Brain pericyte (primary cell): ENCODE data around the gene INPP5D.
"Not testable (repeated sequence)": the region's sequence is repeated elsewhere in the genome, so short reads cannot be mapped to it uniquely, and the experiment has no call there.

Experiments used
- DNase-seq: peaks from one replicate; pipeline ENCODE4 v3.0.0-alpha.2; 2012; ENCODE audit warnings: low read depth, low spot score

Gene INPP5D

DNA sequence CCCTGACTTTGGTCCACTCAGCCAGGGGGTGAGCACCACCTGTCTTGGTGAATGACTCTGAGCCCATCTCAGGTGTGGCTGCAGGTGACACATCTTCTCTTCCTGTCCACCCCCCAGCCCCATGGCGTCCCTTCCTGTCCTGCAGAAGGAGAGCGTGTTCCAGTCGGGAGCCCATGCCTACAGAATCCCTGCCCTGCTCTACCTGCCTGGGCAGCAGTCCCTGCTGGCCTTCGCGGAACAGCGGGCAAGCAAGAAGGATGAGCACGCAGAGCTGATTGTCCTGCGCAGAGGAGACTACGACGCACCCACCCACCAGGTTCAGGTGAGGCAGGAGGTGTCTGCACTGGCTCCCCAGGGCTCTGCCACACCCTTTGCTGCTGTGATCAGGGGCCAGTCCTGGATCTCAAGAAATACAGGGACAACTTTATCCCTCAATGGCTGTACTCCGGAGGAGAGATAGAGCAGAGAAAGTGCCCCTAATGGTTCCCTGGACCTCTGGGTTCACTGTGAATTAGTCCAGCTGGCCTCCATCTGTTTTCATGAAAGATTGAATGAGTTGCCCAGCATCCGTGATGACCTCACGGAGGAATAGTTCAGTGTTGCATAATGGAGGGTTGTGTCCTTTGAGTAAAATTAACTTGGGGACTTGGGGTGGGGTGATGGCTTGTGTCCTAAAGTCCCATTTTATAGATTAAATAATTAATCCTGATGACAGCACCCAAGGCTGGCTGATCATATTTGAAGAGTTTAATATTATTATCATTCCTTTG is 27.4 kb upstream of the INPP5D start, which contains the start of gene NEU2:
NEU2 (plus strand) TSS at position 122 of the 770 bp plus-strand sequence; CDS start at position 122, 0 bp downstream.
- no peak for DNase-seq

DNA sequence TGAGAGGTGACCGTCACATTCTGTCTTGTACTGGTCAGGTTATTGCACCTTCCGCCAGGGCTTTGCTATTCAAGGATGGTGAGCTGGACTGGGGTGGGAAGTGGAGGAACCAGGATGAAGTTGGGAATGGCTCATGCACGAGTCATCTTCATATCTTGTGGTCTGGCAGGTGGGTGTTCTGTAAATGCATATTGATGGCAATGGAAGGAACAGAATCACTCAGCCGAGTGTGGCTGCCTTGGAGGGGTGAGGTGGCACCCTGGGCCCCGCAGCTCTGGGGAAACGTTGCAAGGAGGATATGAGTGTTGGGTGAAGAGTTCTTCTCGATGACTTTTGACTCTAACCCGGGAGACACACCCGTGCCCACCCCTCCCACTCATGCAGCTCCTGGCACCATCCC is 26.5 kb upstream of the INPP5D start:
- DNase-seq, result no peak

DNA sequence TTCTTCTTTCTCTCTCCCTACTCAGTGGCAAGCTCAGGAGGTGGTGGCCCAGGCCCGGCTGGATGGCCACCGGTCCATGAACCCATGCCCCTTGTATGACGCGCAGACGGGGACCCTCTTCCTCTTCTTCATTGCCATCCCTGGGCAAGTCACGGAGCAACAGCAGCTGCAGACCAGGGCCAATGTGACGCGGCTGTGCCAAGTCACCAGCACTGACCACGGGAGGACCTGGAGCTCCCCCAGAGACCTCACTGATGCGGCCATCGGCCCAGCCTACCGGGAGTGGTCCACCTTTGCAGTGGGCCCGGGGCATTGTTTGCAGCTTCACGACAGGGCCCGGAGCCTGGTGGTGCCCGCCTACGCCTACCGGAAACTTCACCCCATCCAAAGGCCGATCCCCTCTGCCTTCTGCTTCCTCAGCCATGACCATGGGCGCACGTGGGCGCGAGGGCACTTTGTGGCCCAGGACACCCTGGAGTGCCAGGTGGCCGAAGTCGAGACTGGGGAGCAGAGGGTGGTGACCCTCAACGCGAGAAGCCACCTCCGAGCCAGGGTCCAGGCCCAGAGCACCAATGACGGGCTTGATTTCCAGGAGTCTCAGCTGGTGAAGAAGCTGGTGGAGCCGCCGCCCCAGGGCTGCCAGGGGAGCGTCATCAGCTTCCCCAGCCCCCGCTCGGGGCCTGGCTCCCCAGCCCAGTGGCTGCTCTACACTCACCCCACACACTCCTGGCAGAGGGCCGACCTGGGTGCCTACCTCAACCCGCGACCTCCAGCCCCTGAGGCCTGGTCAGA is 25.9 kb upstream of the INPP5D start:
- DNase-seq, result no peak

DNA sequence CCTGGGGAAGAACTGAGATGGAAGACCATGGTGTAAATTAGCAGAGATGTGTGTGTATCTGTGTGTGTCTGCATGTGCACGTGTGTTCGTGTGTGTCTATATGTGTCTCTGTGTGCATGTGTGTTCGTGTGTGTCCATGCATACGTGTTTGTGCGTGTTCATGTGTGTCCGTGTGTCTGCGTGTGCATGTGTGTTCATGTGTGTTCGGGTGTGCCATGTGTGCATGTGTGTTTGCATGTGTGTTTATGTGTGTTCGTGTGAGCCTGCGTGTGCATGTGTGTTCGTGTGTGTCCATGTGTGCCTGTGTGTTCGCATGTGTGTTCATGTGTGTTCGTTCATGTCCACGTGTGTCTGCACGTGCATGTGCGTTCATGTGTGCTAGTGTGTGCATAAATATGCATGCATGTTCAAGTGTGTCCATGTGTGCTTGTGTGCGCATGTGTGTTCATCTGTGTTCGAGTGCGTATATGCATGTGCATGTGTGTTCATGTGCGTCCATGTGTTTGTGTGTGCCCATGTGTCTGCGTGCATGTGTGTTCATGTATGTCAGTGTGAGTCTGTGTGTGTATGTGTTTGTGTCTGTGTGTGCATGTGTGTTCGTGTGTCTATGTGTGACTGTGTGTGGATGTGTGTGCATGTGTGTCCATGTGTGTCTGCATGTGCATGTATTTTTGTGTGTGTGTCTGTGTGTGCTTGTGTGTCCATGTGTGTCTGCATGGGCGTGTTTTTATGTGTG is 24.5 kb upstream of the INPP5D start:
- DNase-seq, result no peak

DNA sequence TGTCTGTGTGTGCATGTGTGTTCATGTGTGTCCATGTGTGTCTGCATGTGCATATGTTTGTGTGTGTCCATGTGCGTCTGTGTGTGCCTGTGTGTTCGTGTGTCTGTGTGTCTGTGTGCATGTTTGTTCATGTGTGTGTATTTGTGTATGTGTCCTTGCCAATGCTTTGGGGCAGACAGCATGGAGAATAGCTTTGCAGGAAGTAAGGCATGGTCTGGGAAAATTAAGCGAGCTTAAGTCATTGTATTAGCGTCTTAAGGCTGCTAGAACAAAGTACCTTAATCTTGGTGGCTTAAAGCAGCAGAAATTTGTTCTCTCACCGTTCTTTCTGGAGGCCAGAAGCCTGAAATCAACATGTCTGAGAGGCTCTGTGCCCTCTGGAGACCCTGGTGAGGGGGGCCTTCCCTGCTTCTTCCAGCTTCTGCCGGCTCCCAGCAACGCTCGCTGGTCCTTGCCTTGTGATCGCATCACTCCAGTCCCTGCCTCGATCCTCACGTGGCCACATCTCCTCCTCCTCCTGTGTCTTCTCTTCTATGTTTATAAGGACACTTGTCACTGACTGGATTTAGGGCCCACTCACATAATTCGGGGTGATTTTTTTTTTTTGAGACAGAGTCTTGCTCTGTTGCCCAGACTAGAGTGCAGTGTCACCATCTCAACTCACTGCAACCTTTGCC is 23.8 kb upstream of the INPP5D start:
- no peak for DNase-seq

DNA sequence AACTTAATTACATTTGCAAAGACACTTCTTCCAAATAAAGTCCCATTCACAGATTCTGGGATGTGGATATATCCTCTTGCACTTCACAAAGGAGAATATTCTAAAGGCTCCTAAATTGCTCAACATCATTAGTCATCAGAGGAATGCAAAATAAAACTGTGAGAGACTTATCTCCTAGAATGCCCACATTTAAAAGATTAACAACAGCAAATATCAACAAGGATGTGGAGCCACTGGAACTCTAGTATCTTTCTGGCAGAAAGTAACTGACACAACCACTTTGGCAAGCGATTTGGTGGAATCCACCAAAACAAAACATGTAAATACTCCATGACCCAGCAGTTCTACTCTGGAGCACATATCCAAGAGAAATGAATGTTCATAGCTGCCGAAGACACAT is 23.1 kb upstream of the INPP5D start:
- no peak for DNase-seq

DNA sequence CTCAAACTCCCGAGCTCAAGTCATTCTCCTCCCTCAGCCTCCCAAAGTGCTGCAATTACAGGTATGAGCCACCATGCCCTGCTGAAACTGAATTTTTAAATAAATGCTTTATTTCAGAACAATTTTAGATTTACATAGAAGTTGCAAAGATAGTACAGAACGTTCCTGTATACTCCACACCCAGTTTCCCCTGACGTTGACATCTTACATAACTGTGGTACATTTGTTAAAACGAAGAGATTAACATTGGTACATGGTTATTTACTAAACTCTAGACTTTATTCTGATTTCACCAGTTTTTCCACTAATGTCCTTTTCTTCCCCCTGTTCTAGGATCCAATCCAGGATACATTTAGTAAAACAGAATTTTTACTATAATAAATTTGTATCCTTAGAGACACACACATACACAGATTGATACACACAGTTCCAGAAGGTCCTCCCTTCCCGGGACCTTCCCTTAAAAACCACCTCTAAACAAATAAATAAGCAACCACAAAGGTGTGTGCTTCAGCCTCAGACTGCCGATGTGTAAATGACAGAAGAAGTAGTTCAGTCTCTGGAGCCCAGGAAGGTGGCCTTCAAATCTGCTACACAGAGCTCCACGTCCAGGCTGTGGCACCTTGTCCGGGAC is 20.8 kb upstream of the INPP5D start:
- DNase-seq, result no peak

DNA sequence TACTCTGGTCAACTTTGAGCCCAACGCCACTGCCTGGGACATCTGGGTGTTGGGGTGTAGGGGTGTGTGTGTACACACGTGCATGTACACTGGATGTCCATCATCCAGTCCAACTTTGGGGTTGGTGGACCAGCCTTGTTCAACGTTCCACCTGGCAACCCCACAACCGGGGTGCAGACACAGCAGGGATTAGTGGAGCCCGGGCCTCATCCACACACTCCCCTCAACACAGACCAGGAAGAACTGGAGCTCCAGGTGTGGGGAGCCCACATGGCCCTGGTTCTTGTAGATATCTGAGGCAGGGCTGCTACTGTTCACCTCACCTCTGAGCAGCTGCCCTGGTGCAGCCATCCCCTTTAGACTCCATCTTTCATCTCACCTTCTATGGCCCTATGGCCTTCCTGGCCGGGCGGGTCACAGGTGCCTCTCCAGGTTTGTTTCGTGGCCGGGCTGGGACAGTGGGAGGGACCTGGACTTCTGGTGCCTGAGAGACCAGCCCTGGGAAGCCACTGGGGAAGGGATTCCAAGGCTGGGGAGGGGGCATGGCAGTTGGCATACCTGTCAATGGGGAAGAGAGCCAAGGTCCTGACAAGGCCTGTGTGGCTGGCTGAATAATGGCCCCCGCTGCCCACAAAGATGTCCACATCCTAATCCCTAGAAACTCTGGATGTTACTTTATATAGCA is 20.2 kb upstream of the INPP5D start:
- DNase-seq, result no peak

DNA sequence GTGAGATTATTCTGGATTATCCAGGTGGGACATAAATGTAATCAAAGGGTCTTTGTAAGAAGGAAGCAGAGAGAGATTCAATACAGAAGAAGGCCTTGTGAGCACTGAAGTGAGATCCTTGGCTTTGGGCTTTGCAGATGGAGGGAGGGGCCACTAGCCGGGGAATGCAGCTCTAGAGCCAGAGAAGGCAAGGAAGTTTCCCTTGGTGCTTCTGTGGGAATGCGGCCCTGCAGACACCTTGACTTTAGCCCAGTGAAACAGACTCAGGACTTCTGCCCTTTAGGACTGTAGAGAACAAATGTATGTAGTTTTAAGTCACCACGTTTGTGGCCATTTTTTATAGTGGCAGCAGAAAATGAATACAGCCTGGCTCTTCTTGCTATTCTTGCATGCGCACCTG is 19.6 kb upstream of the INPP5D start:
- no peak for DNase-seq

DNA sequence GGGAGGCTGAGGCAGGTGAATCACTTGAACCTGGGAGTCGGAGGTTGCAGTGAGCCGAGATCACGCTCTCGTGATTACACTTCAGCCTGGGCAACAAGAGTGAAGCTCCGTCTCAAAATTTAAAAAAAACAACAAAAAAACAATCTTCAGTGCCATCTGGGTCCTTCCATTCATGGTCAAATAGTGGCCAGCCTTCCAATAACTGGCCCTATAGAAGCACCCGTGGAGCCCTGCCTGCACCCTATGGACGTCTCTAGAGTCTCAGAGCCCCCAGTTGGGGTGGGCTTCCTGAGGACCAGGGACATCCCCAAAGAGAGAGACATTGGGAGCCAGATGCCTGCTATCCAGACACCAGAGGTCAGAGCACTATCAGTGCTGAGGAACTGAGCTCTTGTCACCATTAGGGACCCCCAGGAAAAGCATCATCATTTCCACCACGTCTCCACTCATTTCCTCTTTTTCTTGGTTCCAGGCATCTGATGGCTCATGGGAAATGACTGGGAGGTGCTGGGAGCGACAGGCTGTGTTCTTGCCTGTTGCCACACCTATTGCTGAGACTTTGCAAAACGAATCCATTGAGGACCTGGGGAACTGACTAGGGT is 18.3 kb upstream of the INPP5D start:
- DNase-seq, result no peak

DNA sequence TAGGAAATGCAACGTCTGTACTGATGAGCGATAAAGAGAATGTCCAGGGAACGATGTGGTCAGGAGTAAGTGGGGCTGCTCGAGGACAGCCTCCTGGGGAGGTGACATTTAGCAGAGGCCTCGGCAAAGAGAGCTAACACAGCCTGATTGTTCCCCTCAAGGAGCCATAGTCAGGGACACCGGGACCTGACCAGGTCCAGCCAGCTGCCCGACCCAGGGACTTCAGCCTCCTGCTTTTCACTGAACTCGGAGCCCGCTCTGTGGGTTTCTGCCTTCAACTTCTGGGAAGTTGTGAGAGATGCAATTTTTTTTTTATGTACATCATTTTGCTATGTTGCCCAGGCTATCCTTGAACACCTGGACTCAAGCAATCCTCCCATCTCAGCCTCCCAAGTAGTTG is 17.6 kb upstream of the INPP5D start:
- no peak for DNase-seq

DNA sequence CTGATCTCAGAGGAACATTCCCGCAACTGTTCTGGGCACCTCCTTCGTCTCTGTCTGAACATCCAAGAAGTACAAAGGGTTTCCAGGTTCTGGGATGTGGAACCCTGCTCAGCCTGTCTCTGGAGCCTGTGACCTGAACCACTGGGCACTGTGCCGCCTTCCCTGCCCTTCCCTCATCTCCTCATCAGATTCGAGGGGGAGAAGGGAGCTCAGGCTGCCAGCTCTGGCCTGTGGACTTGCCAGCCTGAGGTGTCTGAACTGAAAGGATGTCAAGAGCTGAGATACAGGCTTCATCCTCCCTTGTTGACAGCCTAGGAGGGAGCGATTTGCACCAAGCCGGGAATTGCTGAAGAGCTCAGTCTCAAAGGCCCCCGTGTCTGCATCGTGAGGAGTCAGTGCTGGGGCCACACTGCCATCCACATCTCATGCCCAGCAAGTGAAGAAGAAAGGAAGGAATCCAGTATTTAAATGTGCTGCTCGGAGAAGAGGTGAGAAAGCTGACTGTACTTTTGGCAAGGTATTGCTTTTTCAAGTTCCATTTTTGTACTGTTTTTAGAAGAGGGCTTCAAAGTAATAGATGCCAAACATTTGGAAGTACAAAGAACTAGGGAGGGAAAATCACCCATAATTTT is 15.1 kb upstream of the INPP5D start:
- no peak for DNase-seq

DNA sequence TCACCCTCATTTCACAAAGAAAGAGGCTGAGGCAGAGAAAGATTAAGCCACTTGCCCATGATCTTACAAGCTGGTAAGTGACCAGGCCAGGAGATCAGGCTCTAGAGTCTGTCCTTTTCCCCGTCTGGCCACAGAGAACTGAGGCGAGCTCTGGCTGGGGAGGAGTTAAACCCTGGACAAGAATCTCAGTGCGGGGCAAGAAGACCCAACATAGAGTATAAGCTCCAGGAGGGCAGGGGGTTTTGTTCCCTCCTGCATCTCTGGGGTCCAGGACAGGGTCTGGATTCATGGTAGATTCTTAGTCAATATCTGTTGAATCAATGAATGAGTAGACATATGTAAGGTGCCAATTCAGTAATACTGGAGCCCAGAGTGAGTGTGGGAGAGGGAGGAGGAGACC is 12.9 kb upstream of the INPP5D start:
- no peak for DNase-seq

DNA sequence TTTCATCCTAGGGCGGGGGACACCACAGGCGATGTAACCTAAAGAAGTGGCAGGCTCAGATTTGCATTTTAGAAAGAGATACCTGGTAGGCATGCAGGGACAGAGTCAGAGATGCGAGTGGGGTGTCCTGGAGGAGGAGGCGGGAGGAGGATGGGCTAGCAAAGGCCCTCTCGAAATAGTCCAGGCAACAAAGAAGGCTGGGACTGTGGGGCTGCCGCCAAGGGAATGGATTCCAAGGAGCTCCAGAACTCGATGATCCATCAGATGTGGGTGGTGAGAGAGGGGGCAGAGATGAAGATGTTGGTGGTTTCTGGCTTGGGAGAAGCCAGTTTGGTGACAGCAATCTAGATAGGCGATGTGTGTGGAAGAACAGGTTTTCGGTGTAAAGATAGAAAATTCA is 12.5 kb upstream of the INPP5D start:
- DNase-seq, result no peak

DNA sequence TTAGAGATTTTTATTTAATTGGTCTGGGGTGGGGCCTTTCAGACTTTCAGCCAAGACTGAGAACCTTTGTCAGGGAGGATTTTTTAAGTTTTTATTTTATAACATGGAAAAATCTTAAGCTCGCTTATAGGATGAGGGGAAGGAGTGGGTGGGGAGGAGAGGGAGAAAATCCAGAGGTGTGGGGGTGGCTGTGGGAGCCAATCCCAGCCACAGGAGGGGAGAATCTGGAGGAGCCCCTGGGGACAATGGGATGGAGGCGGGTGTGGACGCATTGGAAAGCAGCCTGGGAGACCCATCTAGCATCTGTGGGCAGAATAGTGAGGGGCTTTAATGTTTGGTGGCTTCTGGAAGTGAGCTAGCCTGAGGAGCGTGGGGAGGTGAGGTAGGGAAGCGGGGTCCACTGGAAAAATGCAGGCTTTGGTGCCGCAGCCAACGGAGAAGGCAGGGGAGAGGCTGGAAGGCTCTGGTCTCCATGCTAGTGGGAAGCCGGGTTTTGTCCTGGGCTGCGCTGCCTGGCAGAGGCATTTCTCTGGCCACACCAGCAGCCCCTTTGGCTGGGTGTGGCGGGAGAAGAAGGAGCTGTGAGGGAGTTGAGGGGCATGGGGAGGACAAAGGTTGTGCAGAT is 11.5 kb upstream of the INPP5D start:
- DNase-seq, result no peak

DNA sequence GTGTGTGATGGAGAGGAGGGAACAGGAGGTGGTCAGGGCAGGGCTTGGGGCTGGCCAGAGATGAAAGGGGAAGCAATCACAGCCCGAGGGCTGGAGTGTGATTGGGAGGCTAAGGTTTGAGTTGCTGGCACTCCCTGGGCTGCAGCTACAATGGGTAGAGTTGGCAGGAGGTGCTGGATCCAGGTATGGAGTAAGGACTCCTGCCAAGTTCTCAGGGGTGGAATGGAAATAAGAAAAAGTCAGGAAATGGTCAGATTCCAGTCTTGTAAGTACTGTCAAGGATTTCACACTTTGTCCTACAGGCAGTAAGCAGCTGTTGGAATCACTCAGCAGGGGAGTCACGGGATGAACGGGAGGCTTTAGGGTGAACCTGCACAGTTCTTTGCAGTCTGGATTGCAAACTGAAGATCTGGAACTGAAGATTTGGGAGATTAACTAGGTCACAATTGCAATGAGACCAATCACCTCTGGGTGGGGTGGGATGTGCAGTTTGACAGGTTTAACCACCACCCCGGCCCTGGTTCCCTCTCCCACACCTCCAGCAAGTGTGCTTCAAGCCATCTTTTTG is 10.9 kb upstream of the INPP5D start:
- DNase-seq, result no peak

DNA sequence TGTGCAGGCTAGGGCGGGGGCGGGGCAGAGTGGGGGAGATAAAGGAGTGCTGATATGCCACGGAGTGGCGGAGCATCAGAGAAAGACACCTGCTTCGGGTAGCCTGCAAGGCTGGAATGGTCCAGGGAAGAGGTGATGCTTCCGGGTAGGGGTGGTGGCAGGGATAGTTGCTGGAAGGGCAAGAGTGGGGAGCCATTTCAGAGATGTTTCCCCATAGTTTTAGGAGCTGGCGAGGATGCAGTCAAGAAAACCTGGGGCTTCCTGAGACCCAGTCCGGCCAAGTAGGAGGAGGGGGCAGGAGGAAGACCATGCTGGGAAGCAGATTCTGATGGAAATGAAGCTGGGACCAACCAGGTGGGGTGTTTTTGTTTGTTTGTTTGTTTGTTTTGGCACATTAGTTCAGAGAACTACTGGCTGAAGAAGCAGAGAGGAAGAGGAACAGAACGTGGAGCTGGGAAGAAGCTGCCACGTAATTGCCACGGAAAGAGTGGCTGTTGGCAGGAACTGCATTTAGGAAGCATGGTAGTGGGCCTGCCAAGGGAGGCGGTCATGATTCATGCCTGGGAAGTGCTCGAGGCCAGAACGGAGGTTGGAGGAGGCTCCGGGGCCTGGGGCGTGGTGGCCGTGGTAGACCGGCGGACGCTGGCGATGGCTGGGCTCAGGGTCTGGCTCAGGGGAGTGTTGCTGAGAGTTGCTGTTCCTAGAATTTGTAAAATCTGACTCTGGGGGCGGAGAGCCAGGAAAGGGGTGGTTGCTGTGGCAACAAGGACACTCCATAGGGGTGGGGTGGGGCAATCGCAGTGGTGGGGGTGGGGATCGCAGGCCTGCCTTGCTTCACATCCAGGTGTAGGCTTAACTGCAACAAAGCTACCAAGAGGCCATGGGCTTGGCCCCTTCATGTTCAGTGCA is 8.6 kb upstream of the INPP5D start:
- no peak for DNase-seq

DNA sequence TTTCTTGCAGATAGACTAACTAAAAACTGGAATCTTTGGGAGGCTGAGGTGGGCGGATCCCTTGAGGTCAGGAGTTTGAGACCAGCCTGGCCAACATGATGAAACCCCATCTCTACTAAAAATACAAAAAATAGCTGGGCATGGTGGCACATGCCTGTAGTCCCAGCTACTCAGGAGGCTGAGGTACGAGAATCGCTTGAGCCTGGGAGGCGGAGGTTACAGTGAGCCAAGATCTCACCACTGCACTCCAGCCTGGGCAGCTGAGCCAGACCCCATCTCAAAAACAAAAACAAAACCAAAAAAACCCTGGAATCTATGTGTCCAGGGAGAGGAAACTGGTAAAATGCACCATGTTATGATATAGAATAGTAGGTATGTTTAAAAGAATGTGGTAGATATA is 7.6 kb upstream of the INPP5D start:
- DNase-seq, result not testable (repeated sequence)
